Measurements from ENCODE around the gene HIGD2A.

DNA sequence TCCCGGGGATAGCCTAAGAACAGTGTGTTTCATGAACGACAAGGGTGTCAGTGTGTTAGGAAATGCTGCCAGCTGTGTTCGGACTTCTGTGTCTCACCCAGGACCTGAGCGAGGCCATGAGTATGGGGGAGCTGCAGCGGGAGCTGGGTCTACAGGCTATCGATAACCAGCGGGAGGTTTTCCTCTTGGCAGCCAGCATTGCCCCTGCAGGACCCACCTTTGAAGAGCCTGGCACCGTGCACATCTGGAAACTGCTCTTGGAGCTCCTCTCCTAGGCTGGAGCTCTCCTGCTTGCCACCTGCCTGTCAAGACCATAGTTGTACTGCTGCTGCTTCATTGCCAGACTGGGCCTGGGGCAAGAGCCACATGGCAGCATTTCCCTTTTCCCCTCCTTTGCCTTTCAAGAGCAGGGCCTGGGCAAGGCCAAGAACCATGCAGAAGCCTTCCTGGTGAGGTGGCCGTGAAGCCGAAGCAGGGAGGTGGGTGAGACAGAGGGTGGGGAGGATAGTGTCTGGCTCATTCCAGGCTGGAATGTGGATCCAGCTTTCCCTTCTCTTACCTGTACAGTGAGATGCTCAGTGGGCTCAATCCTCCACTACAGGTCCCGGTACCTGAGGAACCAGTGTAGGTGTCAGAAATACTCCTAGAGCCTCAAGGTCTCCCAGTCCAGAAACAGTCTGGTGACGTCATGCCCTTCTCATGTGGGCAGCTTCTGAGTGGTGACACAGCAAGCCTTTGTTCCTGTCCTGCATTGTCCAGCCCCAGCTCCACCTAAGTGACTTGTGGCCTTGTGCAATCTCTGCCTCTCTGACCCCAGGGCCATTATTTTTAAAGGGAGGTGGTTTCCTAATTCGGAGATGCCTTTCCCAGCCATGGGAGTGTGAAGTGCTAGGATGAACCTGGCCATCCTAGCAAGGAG, 16.7 kb upstream of the HIGD2A start:
- TF ChIP-seq CTCF (IDR thresholded peaks at IDR 0.05; ENCODE audit: insufficient read depth, low read length, poor library complexity, severe bottlenecking) = no peak
- TF ChIP-seq EZH2phosphoT487 (conservative IDR thresholded peaks at IDR 0.05; ENCODE audit: low read length) = no peak

Measured in SU-DHL-6 (cell line).